Liver (tissue), 3 donors: ENCODE data around the gene BFAR.

Experiments used
- EGR1 ChIP-seq, 2 donors: IDR thresholded peaks; 2 replicates each; pipeline ENCODE4 v1.6.1; 2016 to 2018; ENCODE audit warnings: antibody characterized with exemption in 2 of 2, low read depth in 2 of 2
- GABPA ChIP-seq, 2 donors: IDR thresholded peaks in 1 of 2; conservative IDR thresholded peaks in 1 of 2; 2 replicates each; pipeline ENCODE4 v1.6.1; 2016; ENCODE audit warnings: antibody characterized with exemption in 2 of 2, mild to moderate bottlenecking in 1 of 2, moderate library complexity in 1 of 2
- JUND ChIP-seq, 2 donors: IDR thresholded peaks; 2 replicates each; pipeline ENCODE4 v1.6.1; 2016; ENCODE audit warnings: antibody characterized with exemption in 2 of 2
- SP1 ChIP-seq: IDR thresholded peaks from 2 replicates; pipeline ENCODE4 v1.6.1; 2018; ENCODE audit warnings: antibody characterized with exemption, mild to moderate bottlenecking
- TAF1 ChIP-seq: conservative IDR thresholded peaks from 2 replicates; pipeline ENCODE4 v1.6.1; 2016; ENCODE audit warnings: antibody characterized with exemption, mild to moderate bottlenecking
- TF ChIP-seq, protein P1 (sequence below): IDR thresholded peaks from 2 replicates; pipeline ENCODE4 v1.6.1; 2016; ENCODE audit warnings: antibody characterized with exemption, mild to moderate bottlenecking
- TF ChIP-seq, protein P2 (sequence below): fragments of 150-350 bp; IDR thresholded peaks from 2 replicates; pipeline ENCODE4 v1.5.1; 2017; ENCODE audit warnings: improper control_type of control experiment, low read depth, low read length; ENCODE audit not compliant: missing input control
- donor health status: healthy.
- donor health status: healthy.

DNA sequence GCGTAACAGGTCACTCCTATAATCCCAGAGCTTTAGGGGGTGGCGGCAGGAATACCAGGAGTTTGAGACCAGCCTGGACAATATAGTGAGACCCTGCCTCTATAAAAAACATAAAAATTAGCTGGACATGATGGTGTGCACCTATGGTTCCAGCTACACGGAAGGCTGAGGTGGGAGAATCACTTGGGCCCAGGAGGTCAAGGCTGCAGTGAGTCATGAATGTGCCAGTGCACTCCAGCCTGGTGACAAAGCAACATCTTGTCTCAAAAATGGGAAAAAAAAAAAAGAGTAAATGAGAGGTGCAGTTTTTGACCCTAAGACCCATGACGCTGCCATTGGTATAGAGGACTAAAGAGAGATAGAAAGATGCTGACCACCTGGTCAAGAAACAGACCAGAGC, 18.8 kb upstream of the BFAR start:
- no peak for TF ChIP-seq GABPA (IDR thresholded peaks at IDR 0.05 in 1 of 2, conservative IDR thresholded peaks at IDR 0.05 in 1 of 2)
- TF ChIP-seq, protein P1, sequence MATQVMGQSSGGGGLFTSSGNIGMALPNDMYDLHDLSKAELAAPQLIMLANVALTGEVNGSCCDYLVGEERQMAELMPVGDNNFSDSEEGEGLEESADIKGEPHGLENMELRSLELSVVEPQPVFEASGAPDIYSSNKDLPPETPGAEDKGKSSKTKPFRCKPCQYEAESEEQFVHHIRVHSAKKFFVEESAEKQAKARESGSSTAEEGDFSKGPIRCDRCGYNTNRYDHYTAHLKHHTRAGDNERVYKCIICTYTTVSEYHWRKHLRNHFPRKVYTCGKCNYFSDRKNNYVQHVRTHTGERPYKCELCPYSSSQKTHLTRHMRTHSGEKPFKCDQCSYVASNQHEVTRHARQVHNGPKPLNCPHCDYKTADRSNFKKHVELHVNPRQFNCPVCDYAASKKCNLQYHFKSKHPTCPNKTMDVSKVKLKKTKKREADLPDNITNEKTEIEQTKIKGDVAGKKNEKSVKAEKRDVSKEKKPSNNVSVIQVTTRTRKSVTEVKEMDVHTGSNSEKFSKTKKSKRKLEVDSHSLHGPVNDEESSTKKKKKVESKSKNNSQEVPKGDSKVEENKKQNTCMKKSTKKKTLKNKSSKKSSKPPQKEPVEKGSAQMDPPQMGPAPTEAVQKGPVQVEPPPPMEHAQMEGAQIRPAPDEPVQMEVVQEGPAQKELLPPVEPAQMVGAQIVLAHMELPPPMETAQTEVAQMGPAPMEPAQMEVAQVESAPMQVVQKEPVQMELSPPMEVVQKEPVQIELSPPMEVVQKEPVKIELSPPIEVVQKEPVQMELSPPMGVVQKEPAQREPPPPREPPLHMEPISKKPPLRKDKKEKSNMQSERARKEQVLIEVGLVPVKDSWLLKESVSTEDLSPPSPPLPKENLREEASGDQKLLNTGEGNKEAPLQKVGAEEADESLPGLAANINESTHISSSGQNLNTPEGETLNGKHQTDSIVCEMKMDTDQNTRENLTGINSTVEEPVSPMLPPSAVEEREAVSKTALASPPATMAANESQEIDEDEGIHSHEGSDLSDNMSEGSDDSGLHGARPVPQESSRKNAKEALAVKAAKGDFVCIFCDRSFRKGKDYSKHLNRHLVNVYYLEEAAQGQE: no peak
- no peak for TF ChIP-seq JUND (IDR thresholded peaks at IDR 0.05)
- TF ChIP-seq, protein P2, sequence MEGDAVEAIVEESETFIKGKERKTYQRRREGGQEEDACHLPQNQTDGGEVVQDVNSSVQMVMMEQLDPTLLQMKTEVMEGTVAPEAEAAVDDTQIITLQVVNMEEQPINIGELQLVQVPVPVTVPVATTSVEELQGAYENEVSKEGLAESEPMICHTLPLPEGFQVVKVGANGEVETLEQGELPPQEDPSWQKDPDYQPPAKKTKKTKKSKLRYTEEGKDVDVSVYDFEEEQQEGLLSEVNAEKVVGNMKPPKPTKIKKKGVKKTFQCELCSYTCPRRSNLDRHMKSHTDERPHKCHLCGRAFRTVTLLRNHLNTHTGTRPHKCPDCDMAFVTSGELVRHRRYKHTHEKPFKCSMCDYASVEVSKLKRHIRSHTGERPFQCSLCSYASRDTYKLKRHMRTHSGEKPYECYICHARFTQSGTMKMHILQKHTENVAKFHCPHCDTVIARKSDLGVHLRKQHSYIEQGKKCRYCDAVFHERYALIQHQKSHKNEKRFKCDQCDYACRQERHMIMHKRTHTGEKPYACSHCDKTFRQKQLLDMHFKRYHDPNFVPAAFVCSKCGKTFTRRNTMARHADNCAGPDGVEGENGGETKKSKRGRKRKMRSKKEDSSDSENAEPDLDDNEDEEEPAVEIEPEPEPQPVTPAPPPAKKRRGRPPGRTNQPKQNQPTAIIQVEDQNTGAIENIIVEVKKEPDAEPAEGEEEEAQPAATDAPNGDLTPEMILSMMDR: no peak
- no peak for TF ChIP-seq EGR1 (IDR thresholded peaks at IDR 0.05; ENCODE audit: low read depth in 2 of 2)
- TF ChIP-seq TAF1: no peak
- TF ChIP-seq SP1: no peak
